Subcutaneous adipose tissue (tissue), 4 donors: ENCODE data around the gene CLMP. TPM values are rescaled to one million over a fixed set of nuclear protein-coding genes. Genes with fewer than 3 reads are reported as not detected.

Experiments
- total RNA-seq, 4 donors: library from RNA; depleted of rRNA; stranded (reverse); fragments of >200 nt; gene quantifications; one replicate each; pipeline ENCODE4 v1.1.0, GENCODE V29; 2016
- TF ChIP-seq, protein P1 (sequence below): fragments of 450-650 bp; IDR thresholded peaks from one replicate; pipeline ENCODE4 v1.5.1; 2016; ENCODE audit warnings: low read depth, mild to moderate bottlenecking, control low read depth, antibody characterized with exemption, moderate library complexity

CLMP gene
- total RNA-seq, 4 donors from 2014 or later: 201 to 240 (median 209) TPM

DNA sequence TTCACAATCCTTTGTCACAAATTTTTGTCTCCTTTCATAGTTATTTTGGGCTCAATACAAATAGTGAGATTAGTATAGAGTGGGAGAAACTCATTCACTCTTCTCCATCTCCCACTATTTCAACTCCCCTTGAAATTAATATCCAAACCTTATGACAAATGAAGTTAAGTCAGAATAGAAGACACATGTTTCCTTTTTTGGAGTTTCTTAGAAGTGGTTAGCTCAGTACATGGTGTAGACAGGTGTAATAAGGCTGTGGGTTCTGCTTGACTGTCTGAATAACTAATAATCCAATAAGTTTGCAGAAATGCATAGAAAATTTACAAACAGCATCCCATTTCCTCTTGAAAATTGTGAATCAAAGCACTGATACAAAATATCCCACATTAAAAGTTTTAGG is 122.3 kb downstream of the CLMP start:
- TF ChIP-seq, protein P1, sequence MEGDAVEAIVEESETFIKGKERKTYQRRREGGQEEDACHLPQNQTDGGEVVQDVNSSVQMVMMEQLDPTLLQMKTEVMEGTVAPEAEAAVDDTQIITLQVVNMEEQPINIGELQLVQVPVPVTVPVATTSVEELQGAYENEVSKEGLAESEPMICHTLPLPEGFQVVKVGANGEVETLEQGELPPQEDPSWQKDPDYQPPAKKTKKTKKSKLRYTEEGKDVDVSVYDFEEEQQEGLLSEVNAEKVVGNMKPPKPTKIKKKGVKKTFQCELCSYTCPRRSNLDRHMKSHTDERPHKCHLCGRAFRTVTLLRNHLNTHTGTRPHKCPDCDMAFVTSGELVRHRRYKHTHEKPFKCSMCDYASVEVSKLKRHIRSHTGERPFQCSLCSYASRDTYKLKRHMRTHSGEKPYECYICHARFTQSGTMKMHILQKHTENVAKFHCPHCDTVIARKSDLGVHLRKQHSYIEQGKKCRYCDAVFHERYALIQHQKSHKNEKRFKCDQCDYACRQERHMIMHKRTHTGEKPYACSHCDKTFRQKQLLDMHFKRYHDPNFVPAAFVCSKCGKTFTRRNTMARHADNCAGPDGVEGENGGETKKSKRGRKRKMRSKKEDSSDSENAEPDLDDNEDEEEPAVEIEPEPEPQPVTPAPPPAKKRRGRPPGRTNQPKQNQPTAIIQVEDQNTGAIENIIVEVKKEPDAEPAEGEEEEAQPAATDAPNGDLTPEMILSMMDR: no peak

GRCh38 chr11:123072332-123072761 is 122.7 kb downstream of the CLMP start:
- TF ChIP-seq, protein P1: no peak

- TF ChIP-seq, protein P1: no peak
Observed at GRCh38 chr11:123069908-123070821, 124.9 kb downstream of the CLMP start.

GRCh38 chr11:123065621-123066020 is 129.4 kb downstream of the CLMP start:
- TF ChIP-seq, protein P1: no peak

DNA sequence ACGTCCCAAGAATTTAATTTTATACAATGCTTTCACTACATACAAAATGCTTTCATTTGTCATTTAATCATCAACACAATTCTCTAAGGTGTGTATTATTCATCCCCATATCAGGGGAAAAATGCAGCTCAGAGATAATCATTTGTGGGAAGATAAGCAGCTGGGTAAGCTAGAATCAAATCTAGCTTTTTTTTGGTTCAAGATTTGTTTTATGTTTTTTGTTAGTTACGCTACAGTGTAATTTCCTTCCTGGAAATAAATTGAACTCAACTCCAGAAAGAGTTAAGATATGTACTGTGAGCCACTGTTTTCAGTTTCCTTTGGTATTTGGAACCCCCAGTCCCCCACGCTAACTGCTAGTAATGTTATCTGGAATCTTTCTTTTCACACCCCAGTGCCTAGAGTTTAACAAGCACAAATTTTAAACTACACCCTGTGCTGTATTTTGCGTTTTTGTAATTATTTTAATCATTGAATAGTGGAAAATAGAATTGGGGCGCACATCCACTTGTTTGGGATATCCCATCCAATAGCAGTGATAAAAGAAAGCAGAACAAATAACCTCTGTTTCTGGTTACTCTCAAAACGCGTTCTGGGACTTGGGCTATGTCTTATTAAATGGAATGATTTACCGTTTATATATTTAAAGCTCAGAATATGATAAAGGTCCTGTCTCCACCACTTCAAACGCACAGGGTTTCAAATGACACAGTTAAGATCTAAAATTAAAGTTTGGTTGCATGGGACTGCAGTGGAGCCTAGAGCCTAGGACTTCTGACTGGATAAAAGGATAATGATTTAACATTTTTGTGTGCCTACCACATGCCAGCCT is 131.0 kb downstream of the CLMP start:
- TF ChIP-seq, protein P1: no peak

GRCh38 chr11:123062892-123063825 is 131.9 kb downstream of the CLMP start:
- TF ChIP-seq, protein P1: no peak
